ENCODE data around the gene FARSB. TPM values are rescaled to one million over a fixed set of nuclear protein-coding genes. Genes with fewer than 3 reads are reported as not detected.

Gene FARSB
- total and polyA plus RNA-seq, 2 donors (not counting 3 experiments of a cell fraction or from before 2014, with no cell fraction given), result 12.7 to 29.4 TPM

DNA sequence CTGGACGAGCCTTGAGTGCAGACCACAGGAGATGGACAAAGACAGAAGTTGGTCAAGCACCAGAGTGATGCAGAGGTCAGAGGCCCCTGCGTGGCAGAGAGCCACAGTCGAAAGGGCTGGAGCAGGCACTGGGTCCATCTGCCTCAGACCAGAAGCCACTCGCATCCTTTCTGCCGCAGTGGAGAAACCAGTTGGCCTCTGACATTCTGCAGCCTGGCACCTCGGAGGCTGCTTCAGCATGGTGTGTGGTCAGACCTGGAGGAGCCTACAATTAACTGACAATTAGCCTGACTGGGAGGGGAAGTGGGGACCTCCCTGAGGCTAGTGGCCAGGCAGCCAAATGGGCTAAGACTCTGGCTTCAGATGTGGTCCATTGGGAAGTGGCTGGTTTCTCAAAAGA is 120.4 kb downstream of the FARSB start:
- intact Hi-C loops (cut with micrococcal nuclease), result no loop called here
- H3K4me3 ChIP-seq (replicated peaks in 1 of 3; ENCODE audit: insufficient read depth in 1 of 3, low read depth in 1 of 3, low read length in 3 of 3), result no peak overlapping the region

More for the DNA sequence above, 120.4 kb downstream of the FARSB start:
- no peak overlapping the region for H3K9ac ChIP-seq (replicated peaks; ENCODE audit: extremely low read depth, insufficient read depth, low read length)
- no peaks in the 10 kb centered on the region for H3K9me3 ChIP-seq (replicated peaks; ENCODE audit: control insufficient read depth, insufficient read depth, low read length)
- dilution Hi-C loops (cut with MboI; ENCODE audit: extremely low pct_ligation_motif_present, low sequenced_read_pairs), result no loop called here
- no peaks in the 10 kb centered on the region for H3K9me1 ChIP-seq (replicated peaks; ENCODE audit: control insufficient read depth, extremely low read depth, insufficient read depth, low read length)
- no peaks in the 10 kb centered on the region for H3K36me3 ChIP-seq (ENCODE audit: control insufficient read depth in 2 of 2, extremely low read depth in 1 of 2, insufficient read depth in 2 of 2, low read length in 2 of 2)
- no peak for DNase-seq (ENCODE audit: low read depth, low spot score)
- POLR2A ChIA-PET, result no interaction called here
- H2AFZ ChIP-seq (ENCODE audit: low read depth, low read length), result no peak overlapping the region
- FAIRE-seq, result no peak
- no TSS peak for BruUV-seq (replicated peaks)
- H3K4me2 ChIP-seq (ENCODE audit: insufficient read depth, low read length), result no peak overlapping the region
- H3K27me3 ChIP-seq (ENCODE audit: control insufficient read depth in 2 of 2, insufficient read depth in 2 of 2, low read length in 2 of 2), result peaks cover 0 to 2% of the 10 kb centered on the region in 2 experiments
- H3K27ac ChIP-seq (ENCODE audit: insufficient read depth, low read depth, low read length), result no peak overlapping the region
- H3K79me2 ChIP-seq (ENCODE audit: control insufficient read depth, insufficient read depth, low read length), result no peaks in the 10 kb centered on the region
- CTCF ChIA-PET, result interaction anchor here (0.6 to 1.7 kb wide), 3 partner anchors 10 to 246 kb away, joined by 3 to 4 read pairs (median 3); no protein-coding TSS in a partner anchor
- TF ChIP-seq POLR2AphosphoS5 (IDR thresholded peaks at IDR 0.05; ENCODE audit: insufficient read depth, low read depth, low read length) (no peak), EZH2 (IDR thresholded peaks at IDR 0.05; ENCODE audit: borderline replicate concordance, low read depth, low read length, severe bottlenecking) (no peak), MYC (IDR thresholded peaks at IDR 0.05; ENCODE audit: low read depth, low read length) (no peak), MAX (IDR thresholded peaks at IDR 0.05; ENCODE audit: insufficient read depth, insufficient read length) (no peak), FOS (IDR thresholded peaks at IDR 0.05; ENCODE audit: borderline replicate concordance, insufficient read depth, low read length) (no peak), JUN (IDR thresholded peaks at IDR 0.05; ENCODE audit: borderline replicate concordance, insufficient read depth, insufficient read length, low read depth) (no peak), POLR2A (IDR thresholded peaks at IDR 0.05; ENCODE audit: low read depth, low read length) (no peak), GATA2 (IDR thresholded peaks at IDR 0.05; ENCODE audit: insufficient read depth, insufficient read length, low read depth, low read length) (no peak)
- TF ChIP-seq, protein P1, sequence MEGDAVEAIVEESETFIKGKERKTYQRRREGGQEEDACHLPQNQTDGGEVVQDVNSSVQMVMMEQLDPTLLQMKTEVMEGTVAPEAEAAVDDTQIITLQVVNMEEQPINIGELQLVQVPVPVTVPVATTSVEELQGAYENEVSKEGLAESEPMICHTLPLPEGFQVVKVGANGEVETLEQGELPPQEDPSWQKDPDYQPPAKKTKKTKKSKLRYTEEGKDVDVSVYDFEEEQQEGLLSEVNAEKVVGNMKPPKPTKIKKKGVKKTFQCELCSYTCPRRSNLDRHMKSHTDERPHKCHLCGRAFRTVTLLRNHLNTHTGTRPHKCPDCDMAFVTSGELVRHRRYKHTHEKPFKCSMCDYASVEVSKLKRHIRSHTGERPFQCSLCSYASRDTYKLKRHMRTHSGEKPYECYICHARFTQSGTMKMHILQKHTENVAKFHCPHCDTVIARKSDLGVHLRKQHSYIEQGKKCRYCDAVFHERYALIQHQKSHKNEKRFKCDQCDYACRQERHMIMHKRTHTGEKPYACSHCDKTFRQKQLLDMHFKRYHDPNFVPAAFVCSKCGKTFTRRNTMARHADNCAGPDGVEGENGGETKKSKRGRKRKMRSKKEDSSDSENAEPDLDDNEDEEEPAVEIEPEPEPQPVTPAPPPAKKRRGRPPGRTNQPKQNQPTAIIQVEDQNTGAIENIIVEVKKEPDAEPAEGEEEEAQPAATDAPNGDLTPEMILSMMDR (IDR thresholded peaks at IDR 0.05; ENCODE audit: extremely low read depth in 1 of 2, insufficient read depth in 1 of 2, low read depth in 1 of 2, low read length in 2 of 2), result no peak
- H3K4me1 ChIP-seq (ENCODE audit: control insufficient read depth, extremely low read depth, insufficient read depth, low read length), result no peaks in the 10 kb centered on the region
- H4K20me1 ChIP-seq (replicated peaks; ENCODE audit: control insufficient read depth, extremely low read depth, insufficient read depth, low read length), result no peaks in the 10 kb centered on the region

Data from endothelial cell of umbilical vein (primary cell).